ENCODE data around the gene PTTG2.

- no peak for TF ChIP-seq POLR2A (IDR thresholded peaks at IDR 0.05)
- TF ChIP-seq CTCF (IDR thresholded peaks at IDR 0.05) = no peak
Measured at GRCh38 chr4:37971202-37971601, 11.0 kb downstream of the PTTG2 start.

Data from thyroid gland (tissue), 4 donors.